Stimulated activated CD4-positive, alpha-beta T cell treated with anti-CD3 and anti-CD28 coated beads, Interleukin-15, amount 100 ng/mL, for 1 hour (primary cell): ENCODE data around the gene ZP4.

Source experiments
- DNase-seq, 2 donors: peaks; one replicate each; pipeline ENCODE4 v3.0.0-alpha.2; 2020; ENCODE audit warnings: low read depth in 1 of 2, low spot score in 1 of 2

Gene ZP4, protein sequence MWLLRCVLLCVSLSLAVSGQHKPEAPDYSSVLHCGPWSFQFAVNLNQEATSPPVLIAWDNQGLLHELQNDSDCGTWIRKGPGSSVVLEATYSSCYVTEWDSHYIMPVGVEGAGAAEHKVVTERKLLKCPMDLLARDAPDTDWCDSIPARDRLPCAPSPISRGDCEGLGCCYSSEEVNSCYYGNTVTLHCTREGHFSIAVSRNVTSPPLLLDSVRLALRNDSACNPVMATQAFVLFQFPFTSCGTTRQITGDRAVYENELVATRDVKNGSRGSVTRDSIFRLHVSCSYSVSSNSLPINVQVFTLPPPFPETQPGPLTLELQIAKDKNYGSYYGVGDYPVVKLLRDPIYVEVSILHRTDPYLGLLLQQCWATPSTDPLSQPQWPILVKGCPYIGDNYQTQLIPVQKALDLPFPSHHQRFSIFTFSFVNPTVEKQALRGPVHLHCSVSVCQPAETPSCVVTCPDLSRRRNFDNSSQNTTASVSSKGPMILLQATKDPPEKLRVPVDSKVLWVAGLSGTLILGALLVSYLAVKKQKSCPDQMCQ

DNA sequence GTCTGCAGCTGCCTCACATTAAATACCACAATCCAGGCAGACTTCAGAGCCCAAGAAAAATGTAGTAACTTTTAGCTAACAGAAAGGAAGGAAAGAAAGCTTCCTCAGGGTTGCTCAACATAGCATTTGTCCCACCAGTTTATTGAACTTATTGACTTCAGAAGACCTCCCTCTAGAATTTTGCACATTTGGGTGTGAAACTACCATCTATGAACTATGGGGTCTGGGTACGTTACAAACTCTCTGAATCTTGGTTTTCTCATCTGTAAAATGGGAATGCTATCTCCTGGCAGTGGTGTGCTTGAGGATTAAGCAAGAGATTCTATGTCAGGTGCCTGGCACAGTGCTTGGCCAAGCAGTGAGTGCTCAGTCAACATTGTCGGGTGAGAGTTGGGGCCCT lies at the start of gene ZP4:
Gene ZP4 (minus strand): TSS at position 101 of the 400 bp plus-strand sequence. CDS start 287 bp downstream, outside the sequence.
- DNase-seq: no peak

DNA sequence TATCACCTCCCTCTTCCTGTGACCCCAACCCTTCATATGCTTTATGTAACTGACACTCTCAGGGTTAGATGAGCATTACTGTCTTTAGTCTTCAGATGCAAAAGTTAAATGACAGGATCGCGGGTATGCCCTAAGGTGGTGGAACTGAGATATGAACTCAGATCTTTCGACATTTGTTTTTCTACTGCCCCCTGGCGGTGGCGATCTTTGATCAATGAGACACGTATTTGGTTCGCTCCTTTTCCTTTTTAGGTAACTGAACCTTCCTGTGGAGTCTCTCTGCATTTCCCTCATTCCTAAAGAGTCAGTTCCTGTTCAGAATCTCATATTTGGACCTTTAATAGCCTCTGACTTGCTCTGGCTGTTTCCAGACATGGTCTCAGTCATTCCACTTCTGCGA lies 47.8 kb upstream of the ZP4 start:
- DNase-seq: no peak

DNA sequence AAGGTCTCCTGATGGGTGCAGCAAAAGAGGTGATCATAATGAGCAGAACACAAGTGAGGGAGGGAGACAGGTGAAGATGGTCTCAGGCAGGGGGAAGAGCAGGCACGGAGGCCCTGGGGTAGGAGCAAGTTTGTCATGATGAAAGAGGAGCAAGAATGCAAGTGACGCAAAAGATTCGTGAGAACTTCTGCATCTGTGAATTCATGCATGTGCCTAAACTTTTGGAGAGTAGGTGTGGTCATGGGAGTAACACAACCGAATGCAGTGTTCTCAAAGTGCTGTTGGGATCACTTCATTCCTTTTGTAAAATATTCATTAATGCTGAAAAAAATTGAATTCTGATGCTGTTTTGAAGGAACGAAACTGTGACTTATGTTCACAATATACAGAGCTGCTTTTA lies 47.3 kb upstream of the ZP4 start:
- no peak for DNase-seq

DNA sequence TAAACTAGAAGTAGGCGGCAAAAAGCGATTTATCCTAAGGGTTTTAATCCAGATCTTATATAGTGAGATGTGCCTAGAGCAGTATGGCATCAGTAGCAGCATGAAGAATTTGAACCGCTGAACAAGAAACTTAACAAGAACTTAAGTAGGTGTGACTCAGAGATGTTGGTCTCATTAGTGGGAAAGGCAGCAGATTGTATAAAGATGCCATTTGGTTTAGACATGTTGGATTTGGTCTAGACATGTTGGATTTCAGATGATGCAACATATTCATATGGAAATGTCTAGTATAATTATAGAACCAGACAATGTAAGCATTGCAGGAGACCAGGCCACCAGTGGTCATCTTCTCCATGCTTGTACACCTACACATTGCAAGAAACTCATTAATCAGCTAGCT lies 42.1 kb upstream of the ZP4 start:
- DNase-seq: no peak

DNA sequence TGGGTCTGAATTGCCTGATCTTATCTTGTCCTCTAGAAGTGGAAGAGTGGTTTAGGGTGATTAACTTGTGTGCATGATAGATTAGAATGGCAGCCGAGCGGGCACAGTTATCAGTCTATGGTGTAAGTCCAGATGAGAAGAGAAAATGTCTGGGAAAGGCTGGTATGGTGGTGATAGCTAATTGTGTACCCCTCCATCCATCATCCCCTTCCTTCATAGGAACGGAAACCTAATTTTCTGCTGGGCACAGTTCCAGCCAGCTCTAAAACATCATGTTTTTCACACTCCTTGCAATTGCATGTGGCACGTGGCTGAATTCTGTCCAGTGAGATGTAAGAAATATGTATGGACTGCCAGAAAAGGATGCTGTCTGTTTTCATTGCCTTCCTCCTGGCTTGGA lies 40.9 kb upstream of the ZP4 start:
- DNase-seq: no peak

DNA sequence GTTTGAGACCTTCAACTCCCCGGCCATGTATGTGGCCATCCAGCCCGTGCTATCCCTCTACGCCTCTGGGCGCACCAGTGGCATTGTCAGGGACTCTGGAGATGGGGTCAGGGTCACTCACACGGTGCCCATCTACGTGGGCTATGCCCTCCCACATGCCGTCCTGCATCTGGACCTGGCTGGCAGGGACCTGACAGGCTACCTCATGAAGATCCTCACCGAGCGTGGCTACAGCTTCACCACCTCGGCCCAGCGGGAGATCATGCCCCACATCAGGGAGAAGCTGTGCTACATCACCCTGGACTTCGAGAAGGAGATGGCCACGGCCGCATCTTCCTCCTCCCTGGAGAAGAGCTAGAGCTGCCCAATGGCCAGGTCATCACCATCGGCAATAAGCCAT lies 36.5 kb upstream of the ZP4 start:
- DNase-seq: no peak

DNA sequence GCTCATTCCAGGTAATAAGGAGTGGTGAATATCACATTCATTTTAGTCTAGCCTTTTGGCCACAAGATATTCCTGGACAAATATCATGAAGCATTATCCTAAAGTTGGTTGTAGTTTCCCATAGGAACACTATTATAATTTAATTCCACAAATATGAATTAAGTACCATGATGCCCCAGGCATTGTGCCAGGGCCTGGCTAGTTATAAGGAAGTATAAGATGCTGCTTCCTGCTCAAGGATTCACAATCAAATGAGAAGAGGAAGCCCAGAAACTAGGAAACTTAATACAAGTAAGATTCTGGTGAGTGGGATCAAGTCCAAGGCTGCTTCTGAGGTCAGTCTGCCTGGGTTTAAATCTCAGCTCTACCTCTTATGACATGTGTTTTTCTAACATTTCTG lies 30.6 kb upstream of the ZP4 start:
- DNase-seq: no peak

DNA sequence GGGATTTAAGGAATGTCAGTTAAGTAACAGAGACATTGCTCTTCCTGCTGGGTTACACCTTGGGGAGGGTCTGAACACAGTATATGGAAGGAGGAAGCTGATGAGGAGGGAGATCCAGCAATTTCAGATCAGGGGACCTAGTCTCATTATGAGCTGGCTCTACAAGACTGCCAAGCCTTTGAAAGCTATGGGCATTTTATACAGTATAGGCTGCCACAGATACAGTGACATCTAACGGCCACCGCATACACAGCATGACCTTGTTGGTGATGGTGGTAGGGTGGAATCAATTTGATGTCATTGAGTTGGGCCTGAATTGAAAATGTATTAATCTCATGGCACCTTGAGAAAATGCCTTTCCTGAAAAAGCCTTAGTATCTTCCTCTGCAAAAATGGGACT lies 22.6 kb upstream of the ZP4 start:
- no peak for DNase-seq

DNA sequence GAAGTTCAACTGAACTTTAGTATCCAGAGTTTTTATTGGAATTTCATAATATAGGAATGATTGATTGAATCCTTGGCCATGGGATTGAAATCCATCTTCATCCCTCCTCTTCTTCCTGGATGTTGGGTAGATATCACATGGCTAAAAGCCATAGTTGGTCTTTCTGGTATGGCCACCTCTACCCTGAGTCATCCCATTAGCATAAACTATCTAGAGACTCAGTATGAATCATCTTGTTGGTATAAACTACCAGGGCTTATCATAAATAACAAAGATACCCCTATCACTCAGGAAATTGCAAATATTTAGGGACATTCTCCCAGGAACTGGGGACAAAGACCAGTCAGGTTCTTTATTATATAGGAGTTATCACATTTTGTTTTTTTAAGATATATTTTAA lies 21.2 kb upstream of the ZP4 start:
- no peak for DNase-seq

DNA sequence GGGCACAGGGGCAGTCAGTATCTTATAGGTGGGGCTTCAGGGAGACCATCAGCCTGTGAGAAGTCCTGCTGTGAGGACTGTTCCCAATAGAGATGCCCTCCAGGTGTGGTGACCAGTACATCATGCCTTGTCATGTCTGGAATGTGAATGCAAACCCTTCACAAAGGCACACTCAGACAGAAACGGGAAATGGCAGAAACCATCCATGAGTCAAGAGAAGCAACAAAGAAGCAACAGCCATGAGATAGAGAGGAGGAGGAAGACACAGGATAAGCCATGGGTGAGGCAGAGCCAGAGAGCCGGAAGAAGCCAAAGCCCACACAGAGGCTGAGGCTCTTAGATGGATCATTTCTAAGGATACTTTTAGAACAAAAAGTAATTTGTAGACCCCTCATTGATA lies 20.1 kb upstream of the ZP4 start:
- DNase-seq: no peak

DNA sequence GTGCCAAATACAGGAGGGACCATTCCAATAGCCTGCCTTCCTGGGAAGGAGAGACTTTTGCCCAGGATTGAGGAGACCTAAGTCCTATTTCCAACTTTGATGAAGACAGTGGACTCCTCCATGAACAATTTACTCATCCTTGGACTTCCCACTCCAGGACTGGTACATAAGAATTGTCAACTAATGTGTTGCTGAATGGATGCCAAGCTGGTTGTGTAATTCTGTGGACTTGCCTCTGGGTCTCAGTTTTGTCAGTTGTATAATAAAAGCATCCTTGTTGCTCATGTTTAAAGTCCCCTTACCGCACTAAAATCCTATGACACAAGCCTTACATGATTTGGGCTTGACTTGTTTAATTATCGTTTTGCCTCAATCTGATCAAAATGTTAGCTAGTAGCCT lies 13.2 kb upstream of the ZP4 start:
- no peak for DNase-seq

DNA sequence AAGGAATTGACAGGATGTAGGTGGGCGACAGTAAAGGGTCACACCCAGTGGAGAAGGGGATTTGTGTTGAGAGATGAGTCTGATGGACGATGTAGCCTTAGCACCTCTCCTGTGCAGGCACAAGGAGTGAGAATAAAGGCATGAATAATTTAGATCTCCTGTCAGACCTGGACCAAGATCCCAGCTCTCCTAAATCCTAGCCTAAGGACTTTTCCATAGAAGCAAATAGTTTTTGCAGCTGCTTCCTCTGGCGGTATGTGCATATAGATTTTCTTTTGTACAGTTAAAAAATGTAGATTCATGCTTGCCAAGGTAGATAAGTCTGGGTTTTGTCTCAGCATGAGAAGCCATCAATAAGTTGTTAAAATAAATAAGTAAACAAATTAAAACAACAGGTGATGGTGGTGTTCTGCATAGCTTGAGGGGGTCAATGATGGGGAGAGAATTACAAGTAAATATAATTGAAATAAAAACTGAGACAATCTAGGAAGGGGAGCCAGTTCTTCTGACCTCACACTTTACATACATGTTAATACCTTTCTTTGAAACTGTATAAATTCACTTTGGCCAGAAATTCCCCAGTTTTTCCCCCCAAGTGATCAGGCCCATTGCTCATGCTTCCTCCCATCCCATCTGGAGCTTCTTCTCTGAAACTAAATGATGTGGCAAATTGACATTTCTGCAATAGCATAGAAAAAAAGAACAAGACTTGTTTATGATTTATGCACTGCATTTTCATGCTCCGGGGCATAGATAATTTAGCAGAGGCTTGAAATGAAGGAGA lies 12.4 kb upstream of the ZP4 start:
- DNase-seq: no peak

DNA sequence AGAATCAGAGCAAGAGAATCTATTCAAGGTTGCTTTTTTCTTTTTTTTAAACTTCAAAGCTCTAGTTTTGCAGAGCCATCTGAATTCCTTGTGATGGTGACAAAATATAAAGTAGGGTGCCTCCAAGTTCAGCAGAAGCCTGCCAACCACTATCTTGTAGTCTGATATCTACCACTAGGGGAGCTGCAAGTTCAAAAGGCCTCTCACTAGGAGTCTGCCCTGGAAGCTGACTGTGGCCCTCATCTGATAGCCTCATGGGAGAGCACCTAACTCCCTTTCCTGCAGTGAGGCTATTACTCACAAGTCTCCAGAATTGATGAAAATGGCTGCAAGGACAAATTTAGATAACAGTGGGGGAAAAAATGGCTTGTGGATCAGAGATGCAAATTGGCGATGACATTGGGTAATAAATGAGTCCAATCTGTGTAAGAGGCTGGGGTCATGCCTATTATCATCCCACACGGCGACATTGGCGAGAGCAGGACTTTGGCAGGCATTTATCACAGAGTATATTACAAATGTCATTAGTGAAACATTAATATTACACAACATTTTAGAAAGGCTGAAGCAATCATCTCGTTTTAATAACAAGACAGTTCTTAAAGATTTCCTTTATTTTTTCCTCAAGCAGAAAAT lies 10.7 kb upstream of the ZP4 start:
- no peak for DNase-seq

DNA sequence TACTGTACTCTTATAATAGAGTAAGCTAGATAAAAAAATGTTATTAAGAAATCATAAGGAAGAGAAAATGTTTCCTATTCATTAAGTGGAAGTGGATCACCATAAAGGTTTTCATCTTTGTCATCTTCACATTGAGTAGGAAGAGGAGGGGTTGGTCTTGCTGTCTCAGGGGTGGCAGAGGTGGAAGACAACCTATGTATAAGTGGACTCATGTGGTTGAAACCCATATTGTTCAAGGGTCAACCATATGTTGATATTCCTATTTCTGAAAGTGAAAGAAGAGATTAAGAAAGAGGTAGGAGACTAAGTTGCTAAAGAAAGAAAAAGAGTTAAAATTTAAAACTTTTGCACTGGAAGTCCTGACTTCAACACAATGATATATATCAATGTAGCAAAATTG lies 4.9 kb upstream of the ZP4 start:
- no peak for DNase-seq

DNA sequence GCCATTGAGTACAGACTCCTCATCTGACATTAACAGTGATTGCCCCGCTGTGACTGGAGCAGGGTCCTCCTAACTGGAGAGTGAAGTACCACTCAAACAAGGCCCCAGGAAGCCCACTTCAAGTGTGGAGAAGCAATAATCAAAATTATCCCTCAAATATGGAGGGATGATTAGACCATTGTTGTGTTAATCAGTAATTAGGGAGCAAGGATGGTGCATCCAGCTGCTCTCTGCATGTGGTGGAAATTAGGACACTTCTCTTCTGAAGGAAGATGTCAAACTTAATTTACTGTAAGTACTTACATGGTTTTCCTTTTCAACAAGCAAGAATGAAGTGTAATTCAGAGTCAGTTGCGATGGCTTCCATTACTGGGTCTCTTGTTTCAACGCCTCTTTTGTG lies 3.4 kb upstream of the ZP4 start:
- no peak for DNase-seq

DNA sequence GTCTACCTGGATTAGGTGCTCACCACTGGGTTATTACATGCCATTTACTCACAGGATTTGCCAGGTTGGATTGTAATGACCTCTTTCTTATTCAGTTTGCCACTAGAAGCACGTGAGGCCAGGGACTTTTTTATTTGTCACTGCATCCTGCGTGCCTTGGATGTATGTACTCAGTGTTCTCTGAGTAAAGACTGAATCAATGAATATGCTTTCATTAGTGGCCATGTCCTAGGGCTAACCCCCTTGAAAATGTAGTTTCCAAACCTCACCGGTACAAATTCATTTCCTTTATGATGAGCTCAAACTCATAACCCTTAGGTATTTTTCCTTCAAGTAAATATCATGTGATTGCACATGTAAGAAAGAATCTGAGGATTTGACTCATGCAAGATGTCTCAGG lies 1.3 kb upstream of the ZP4 start:
- no peak for DNase-seq

DNA sequence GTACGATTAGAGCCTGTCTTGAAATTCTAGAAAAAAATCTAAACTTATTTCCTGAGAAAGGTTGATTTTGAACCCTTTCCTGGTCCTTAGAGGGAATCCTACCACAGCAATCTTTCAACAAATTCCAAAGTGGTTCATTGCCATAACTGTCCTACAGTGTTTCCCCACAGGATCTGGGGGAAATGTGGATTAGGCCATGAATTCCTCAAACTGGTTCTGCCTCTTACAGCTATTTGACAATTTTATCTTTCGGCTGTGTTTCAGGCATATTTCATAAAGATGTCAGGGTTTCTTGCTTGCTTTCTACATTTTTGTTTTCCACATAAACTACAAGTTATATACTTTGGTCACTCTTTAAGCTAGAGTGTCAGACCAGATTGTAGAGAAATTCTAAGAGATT lies 544 bp upstream of the ZP4 start:
- DNase-seq: no peak

DNA sequence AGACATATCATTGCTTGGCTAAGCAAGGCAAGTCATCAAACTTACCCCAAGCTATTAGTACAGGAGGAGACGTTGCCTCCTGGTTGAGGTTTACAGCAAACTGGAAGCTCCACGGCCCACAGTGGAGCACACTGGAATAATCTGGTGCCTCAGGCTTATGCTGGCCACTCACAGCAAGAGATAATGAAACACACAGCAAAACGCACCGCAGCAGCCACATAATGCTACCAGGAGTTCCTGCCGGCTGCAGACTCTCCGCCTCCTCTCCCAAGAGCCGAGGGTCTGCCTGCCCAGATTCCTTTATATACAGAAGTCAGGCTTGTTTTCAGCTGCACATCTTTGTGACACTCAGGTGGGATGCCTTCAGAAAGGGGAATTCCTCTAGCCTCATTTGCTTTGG lies 306 bp downstream of the ZP4 start:
- DNase-seq: no peak

DNA sequence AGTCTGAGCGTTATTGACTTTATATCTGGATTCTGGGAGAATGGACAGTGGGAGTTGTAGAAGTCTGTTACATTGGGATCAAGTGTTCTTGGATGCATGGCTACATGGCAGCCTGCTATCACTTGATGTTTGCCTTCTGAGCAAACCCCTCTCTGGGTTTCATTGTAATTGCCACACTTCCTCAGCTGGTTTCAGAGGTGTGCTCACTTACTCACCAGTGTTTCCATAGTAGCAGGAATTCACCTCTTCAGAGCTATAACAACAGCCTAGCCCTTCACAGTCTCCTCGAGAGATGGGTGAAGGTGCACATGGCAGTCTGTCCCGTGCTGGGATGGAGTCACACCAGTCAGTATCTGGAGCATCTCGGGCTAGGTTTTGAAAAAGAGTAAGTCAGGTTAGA lies 2.6 kb downstream of the ZP4 start:
- DNase-seq: no peak

DNA sequence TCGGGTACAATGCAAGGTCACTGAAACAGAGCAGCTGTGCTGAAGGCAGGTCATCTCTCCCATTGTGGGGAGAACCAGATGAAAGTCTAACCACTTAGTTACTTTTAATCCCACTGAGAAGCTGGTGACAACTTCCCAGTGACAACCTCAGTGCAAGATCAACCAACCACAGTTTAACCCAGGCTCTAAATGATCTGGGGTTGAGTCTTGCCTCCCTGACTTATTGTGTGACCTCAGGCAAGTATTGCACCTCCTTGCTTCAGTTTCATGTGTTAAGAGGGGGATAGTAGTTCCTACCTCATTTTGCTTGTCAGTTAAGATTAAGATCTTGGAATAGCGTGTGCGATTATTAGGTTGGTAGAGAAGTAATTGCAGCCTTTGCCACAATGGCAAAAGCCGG lies 3.2 kb downstream of the ZP4 start:
- DNase-seq: no peak

DNA sequence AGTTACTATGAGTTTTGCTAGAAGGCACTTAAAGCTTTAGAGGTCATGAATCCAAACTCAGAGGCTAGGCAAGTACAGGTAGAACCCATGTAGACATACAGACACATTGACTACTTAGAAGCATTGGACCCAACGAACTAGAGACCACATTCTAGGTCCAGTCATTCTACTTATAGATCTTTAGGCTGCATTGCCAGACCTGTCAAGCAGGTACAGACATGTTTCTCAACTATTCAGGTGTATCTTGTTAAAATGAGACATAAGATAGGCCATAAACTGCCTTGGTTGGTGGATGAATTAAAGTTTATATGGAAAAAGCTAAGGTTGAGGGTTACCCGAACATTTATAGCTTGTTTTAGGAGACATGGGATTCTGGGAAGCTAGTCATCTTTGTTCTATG lies 6.5 kb downstream of the ZP4 start:
- no peak for DNase-seq

DNA sequence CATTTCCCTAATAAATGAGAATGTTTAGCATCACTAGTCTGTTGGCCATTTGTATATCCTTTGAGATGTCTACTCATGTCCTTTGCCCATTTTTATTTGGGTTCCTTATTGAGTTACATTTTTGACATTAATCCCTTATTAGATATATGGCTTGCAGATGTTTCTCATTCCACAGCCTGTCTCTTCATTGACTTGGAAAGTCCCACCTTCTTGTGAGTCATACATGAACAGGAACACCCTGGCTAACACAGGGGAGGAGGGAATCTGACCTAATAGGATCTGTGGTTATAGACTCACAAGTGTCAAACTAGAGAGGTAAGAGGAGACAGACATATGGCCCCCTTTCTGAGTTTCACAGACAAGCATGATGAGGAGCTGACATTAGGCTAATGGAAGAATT lies 11.5 kb downstream of the ZP4 start:
- DNase-seq: no peak
